IMR-90 (cell line): ENCODE measurements around the gene NUDT16. TPM values are rescaled to one million over a fixed set of nuclear protein-coding genes. Genes with fewer than 3 reads are reported as not detected.

Source experiments
- ATAC-seq: fragments of 200-7000 bp; cut with Tn5 transposase; 2 replicates; pipeline ENCODE4 v1.9.1; 2020; ENCODE audit warnings: low read depth, mild to moderate bottlenecking, moderate library complexity
- BruUV-seq: library from RNA; stranded (reverse); fragments of 400-500 nt; replicated peaks from 2 replicates; lab custom pipeline; 2021; lab: Mats Ljungman, UMichigan
- CTCF ChIA-PET: fragments of 300-600 bp; formaldehyde crosslinking; extraction: SDS; loops from one replicate; lab custom pipeline; 2021; ENCODE audit warnings: antibody characterized with exemption; lab: Yijun Ruan, JAX
- POLR2A ChIA-PET: fragments of 300-600 bp; sonication (Branson Sonifier 250); formaldehyde crosslinking; loops from one replicate; lab custom pipeline; 2022; ENCODE audit warnings: antibody characterized with exemption; ENCODE audit not compliant: unreplicated experiment; lab: Charles Lee
- DNase-seq: peaks from one replicate; pipeline ENCODE4 v3.0.0; 2013
- H2AFZ ChIP-seq: replicated peaks from 2 replicates; pipeline ENCODE3; 2013; ENCODE audit warnings: low read length, mild to moderate bottlenecking; ENCODE audit not compliant: poor library complexity
- H2AK5ac ChIP-seq: 2 replicates; pipeline ENCODE4 v1.6.1; 2013; ENCODE audit warnings: low read depth, low read length, inconsistent platforms
- H2AK9ac ChIP-seq: replicated peaks from 2 replicates; pipeline ENCODE3; 2013; ENCODE audit warnings: mild to moderate bottlenecking, low read depth, low read length, moderate library complexity; ENCODE audit not compliant: poor library complexity
- H2BK120ac ChIP-seq: 2 replicates; pipeline ENCODE4 v1.6.1; 2013; ENCODE audit warnings: low read depth, low read length, inconsistent platforms
- H2BK15ac ChIP-seq: 3 replicates; pipeline ENCODE4 v1.6.1; 2013; ENCODE audit warnings: low read depth, low read length, inconsistent platforms
- H2BK20ac ChIP-seq: 2 replicates; pipeline ENCODE4 v1.6.1; 2013; ENCODE audit warnings: low read depth, mild to moderate bottlenecking, inconsistent platforms, low read length, moderate library complexity
- H2BK5ac ChIP-seq: 2 replicates; pipeline ENCODE4 v1.6.1; 2013; ENCODE audit warnings: mild to moderate bottlenecking, low read depth, low read length, inconsistent platforms; ENCODE audit not compliant: poor library complexity, severe bottlenecking
- H3K14ac ChIP-seq: replicated peaks from 2 replicates; pipeline ENCODE4 v1.6.1; 2013; ENCODE audit warnings: low read depth, low read length, inconsistent platforms
- H3K18ac ChIP-seq: 2 replicates; pipeline ENCODE4 v1.6.1; 2013; ENCODE audit warnings: low read depth, low read length, control low read depth
- H3K23ac ChIP-seq: 2 replicates; pipeline ENCODE4 v1.6.1; 2013; ENCODE audit warnings: low read depth, low read length, inconsistent platforms
- H3K27ac ChIP-seq: 2 replicates; pipeline ENCODE4 v1.5.1; 2013; ENCODE audit warnings: mild to moderate bottlenecking, control low read depth, low read length; ENCODE audit not compliant: insufficient read depth
- H3K27me3 ChIP-seq: 2 replicates; pipeline ENCODE4 v1.6.1; 2013; ENCODE audit warnings: low read length; ENCODE audit not compliant: control insufficient read depth, insufficient read depth
- H3K36me3 ChIP-seq: 2 replicates; pipeline ENCODE4 v1.6.1; 2013; ENCODE audit warnings: low read length, mixed read lengths; ENCODE audit not compliant: control insufficient read depth, insufficient read depth
- H3K4ac ChIP-seq: 2 replicates; pipeline ENCODE4 v1.6.1; 2013; ENCODE audit warnings: low read depth, low read length, inconsistent platforms
- H3K4me1 ChIP-seq: 2 replicates; pipeline ENCODE4 v1.6.1; 2013; ENCODE audit warnings: low read length, mixed read lengths; ENCODE audit not compliant: control insufficient read depth, insufficient read depth
- H3K4me2 ChIP-seq: 2 replicates; pipeline ENCODE4 v1.6.1; 2013; ENCODE audit warnings: low read depth, mild to moderate bottlenecking, control low read depth, low read length, moderate library complexity
- H3K4me3 ChIP-seq: 2 replicates; pipeline ENCODE4 v1.5.1; 2013; ENCODE audit warnings: low read depth, mild to moderate bottlenecking, control low read depth, low read length, moderate library complexity; ENCODE audit not compliant: insufficient read depth
- H3K56ac ChIP-seq: 2 replicates; pipeline ENCODE4 v1.6.1; 2013; ENCODE audit warnings: low read length, inconsistent platforms; ENCODE audit not compliant: insufficient read depth; ENCODE audit errors: extremely low read depth
- H3K79me1 ChIP-seq, 2 experiments: 2 replicates each; pipeline ENCODE4 v1.6.1; 2013; ENCODE audit warnings: low read length in 2 of 2, inconsistent platforms in 1 of 2, low read depth in 1 of 2
- H3K9ac ChIP-seq: 2 replicates; pipeline ENCODE4 v1.6.1; 2013; ENCODE audit warnings: low read depth, low read length, control low read depth
- H3K9me1 ChIP-seq: 2 replicates; pipeline ENCODE4 v1.6.1; 2013; ENCODE audit warnings: low read length, inconsistent platforms; ENCODE audit not compliant: insufficient read depth
- H3K9me3 ChIP-seq: 2 replicates; pipeline ENCODE4 v1.6.1; 2013; ENCODE audit warnings: low read length; ENCODE audit not compliant: control insufficient read depth, insufficient read depth
- H4K20me1 ChIP-seq: 2 replicates; pipeline ENCODE4 v1.6.1; 2013; ENCODE audit warnings: low read length, inconsistent platforms; ENCODE audit not compliant: insufficient read depth
- H4K5ac ChIP-seq: 2 replicates; pipeline ENCODE4 v1.6.1; 2013; ENCODE audit warnings: mild to moderate bottlenecking, low read depth, low read length, control low read depth
- H4K8ac ChIP-seq, 2 experiments: 2 replicates each; pipeline ENCODE4 v1.6.1; 2013; ENCODE audit warnings: low read depth in 2 of 2, low read length in 2 of 2, control low read depth in 1 of 2, inconsistent platforms in 1 of 2
- H4K91ac ChIP-seq: 2 replicates; pipeline ENCODE4 v1.6.1; 2013; ENCODE audit warnings: low read depth, low read length, inconsistent platforms; ENCODE audit not compliant: insufficient read depth
- ELK1 ChIP-seq: fragments of 150-350 bp; IDR thresholded peaks from 2 replicates; pipeline ENCODE4 v1.6.1; 2016; ENCODE audit warnings: low read depth, mild to moderate bottlenecking, low read length, moderate library complexity, borderline replicate concordance
- MAFK ChIP-seq: IDR thresholded peaks from 2 replicates; pipeline ENCODE4 v1.6.1; 2012; ENCODE audit warnings: low read depth, low read length, improper control_type of control experiment
- WGBS, 2 experiments: methylation state at CpG; one replicate each; pipeline versions ENCODE4 v1.1.5 to v1.1.7; 2013; ENCODE audit warnings: missing lambda C conversion rate in 2 of 2; ENCODE audit not compliant: insufficient read length in 1 of 2; ENCODE audit errors: extremely low coverage in 2 of 2; 5-methylcytosine and 5-hydroxymethylcytosine counted together
- dilution Hi-C: fragments of 300-500 bp; cut with HindIII; formaldehyde crosslinking; loops from one replicate; pipeline ENCODE4 v1.14.3; 2018; ENCODE audit warnings: low sequenced_read_pairs; ENCODE audit not compliant: unreplicated experiment
- in situ Hi-C: fragments of 300-500 bp; cut with MboI; formaldehyde crosslinking; loops from 3 replicates; pipeline ENCODE4 v1.14.3; 2019; ENCODE audit warnings: low sequenced_read_pairs, inconsistent platforms, mixed read lengths
- intact Hi-C: fragments of 100-400 bp; cut with micrococcal nuclease; formaldehyde crosslinking; loops from 2 replicates; pipeline ENCODE4 v1.10.0; 2022
- polyA plus RNA-seq, 3 experiments: library from polyadenylated mRNA; depleted of rRNA; stranded (reverse); fragments of >200 nt; gene quantifications; 2 replicates each; pipeline ENCODE4 v1.2.3, GENCODE V29; 2012; ENCODE audit warnings: low replicate concordance in 1 of 3
- total RNA-seq: library from RNA; depleted of rRNA; stranded (reverse); fragments of >200 nt; gene quantifications from 2 replicates; pipeline ENCODE4 v1.2.3, GENCODE V29; 2012

The NUDT16 gene
- total and polyA plus RNA-seq, 2 of the 4 experiments (the other 2 are of a cell fraction): 8.9 to 10.4 TPM

- dilution Hi-C loops: no loop called here
- H4K20me1 ChIP-seq: no peaks in the 10 kb centered on the region
- DNase-seq (no peak), ATAC-seq (no peak)
- H2BK120ac ChIP-seq: no peak overlapping the region
- H2BK20ac ChIP-seq: no peak overlapping the region
- no CpG with 5 or more reads among the region's 3 CpGs for WGBS, 2 experiments
- TF ChIP-seq MAFK: peak; percentile 43
- TF ChIP-seq ELK1: no peak
- H3K4me2 ChIP-seq: no peak overlapping the region
- H4K91ac ChIP-seq: no peak overlapping the region
- CTCF ChIA-PET: no interaction called here
- POLR2A ChIA-PET: no interaction called here
- no peak overlapping the region for H4K8ac ChIP-seq
- H3K9me1 ChIP-seq: no peaks in the 10 kb centered on the region
- H3K23ac ChIP-seq: no peak overlapping the region
- intact Hi-C loops: no loop called here
- H2AFZ ChIP-seq: no peak overlapping the region
- no TSS peak for BruUV-seq
- H3K4me1 ChIP-seq: no peaks in the 10 kb centered on the region
- H3K18ac ChIP-seq: no peak overlapping the region
- no peak overlapping the region for H2BK15ac ChIP-seq
- H3K79me1 ChIP-seq: no peaks in the 10 kb centered on the region
- H3K4me3 ChIP-seq: no peak overlapping the region
- H2AK9ac ChIP-seq: no peak overlapping the region
- no peak overlapping the region for H4K5ac ChIP-seq
- H3K9me3 ChIP-seq: no peaks in the 10 kb centered on the region
- H3K36me3 ChIP-seq: no peaks in the 10 kb centered on the region
- in situ Hi-C loops: no loop called here
- no peak overlapping the region for H3K9ac ChIP-seq
- no peak overlapping the region for H2AK5ac ChIP-seq
- H3K27me3 ChIP-seq: no peaks in the 10 kb centered on the region
- H2BK5ac ChIP-seq: no peak overlapping the region
- H3K56ac ChIP-seq: no peak overlapping the region
- no peak overlapping the region for H3K4ac ChIP-seq
- no peak overlapping the region for H3K27ac ChIP-seq
- H3K14ac ChIP-seq: no peak overlapping the region
Measured at GRCh38 chr3:131338948-131339640, 42.5 kb upstream of the NUDT16 start.
